A549 (cell line): ENCODE data around the gene PXYLP1. TPM values are rescaled to one million over a fixed set of nuclear protein-coding genes. Genes with fewer than 3 reads are reported as not detected.

Source experiments
- ATAC-seq, 2 experiments: fragments of 200-7000 bp in 1 of 2; fragments of >200 bp in 1 of 2; cut with Nextera tagmentation in 1 of 2; cut with Tn5 transposase in 1 of 2; 3 replicates each; pipeline versions ENCODE4 v1.8.0 to v1.9.1; 2018 to 2020; ENCODE audit warnings: mild to moderate bottlenecking in 1 of 2, moderate library complexity in 1 of 2
- CTCF ChIA-PET: fragments of 300-600 bp; sonication (Branson Sonifier 250); formaldehyde crosslinking; extraction: SDS; loops from one replicate; lab custom pipeline; 2021; ENCODE audit warnings: antibody characterized with exemption, inconsistent platforms; lab: Yijun Ruan, JAX
- POLR2A ChIA-PET: fragments of 350-600 bp; formaldehyde crosslinking; extraction: SDS; loops from one replicate; lab custom pipeline; 2021; ENCODE audit warnings: antibody characterized with exemption, inconsistent platforms; lab: Yijun Ruan, JAX
- DNase-seq, 2 experiments: peaks; one replicate each; pipeline versions ENCODE4 v3.0.0 to v3.0.0-alpha.2; 2011 to 2016; ENCODE audit warnings: low read depth in 1 of 2, low spot score in 1 of 2
- FAIRE-seq: peaks from 2 replicates; lab custom pipeline; 2011; peaks lifted over from hg19 to GRCh38; lab: Jason Lieb, UNC
- H3K27ac ChIP-seq, 2 experiments: fragments of >200 bp; sonication (Bioruptor Twin); formaldehyde crosslinking; 3 replicates each; pipeline ENCODE4 v1.5.1; 2016 to 2017
- H3K4me1 ChIP-seq: fragments of >200 bp; sonication (Bioruptor Twin); formaldehyde crosslinking; 3 replicates; pipeline ENCODE4 v1.6.1; 2016
- H3K4me2 ChIP-seq: fragments of >200 bp; sonication (Bioruptor Twin); formaldehyde crosslinking; 3 replicates; pipeline ENCODE4 v1.6.1; 2016
- H3K4me3 ChIP-seq: fragments of >200 bp; sonication (Bioruptor Twin); formaldehyde crosslinking; 3 replicates; pipeline ENCODE4 v1.5.1; 2016
- H3K9me3 ChIP-seq: fragments of >200 bp; sonication (Bioruptor Twin); formaldehyde crosslinking; 3 replicates; pipeline ENCODE4 v1.6.1; 2016
- ATOH8 ChIP-seq: fragments of 250-450 bp; sonication (Bioruptor Pico); IDR thresholded peaks from 2 replicates; pipeline ENCODE4 v1.5.0; 2020; ENCODE audit warnings: low read depth, mild to moderate bottlenecking, moderate library complexity
- BHLHE40 ChIP-seq: IDR thresholded peaks from 2 replicates; pipeline ENCODE4 v1.6.1; 2012; ENCODE audit warnings: low read depth, low read length, inconsistent platforms
- CBX2 ChIP-seq: fragments of 200-600 bp; sonication (generic); IDR thresholded peaks from 2 replicates; pipeline ENCODE4 v1.6.1; 2016; ENCODE audit warnings: low read depth, mild to moderate bottlenecking, borderline replicate concordance
- CBX8 ChIP-seq: fragments of 200-600 bp; sonication (generic); IDR thresholded peaks from 2 replicates; pipeline ENCODE4 v1.6.1; 2016
- CEBPB ChIP-seq, 2 experiments: fragments of >200 bp in 1 of 2; sonication (Bioruptor Twin) in 1 of 2; formaldehyde crosslinking in 1 of 2; IDR thresholded peaks; 2 replicates each; pipeline ENCODE4 v1.6.1; 2012 to 2016
- CHD2 ChIP-seq: fragments of 150-350 bp; IDR thresholded peaks from 2 replicates; pipeline ENCODE4 v1.6.1; 2014; ENCODE audit warnings: low read length; ENCODE audit not compliant: partially characterized antibody
- E2F6 ChIP-seq: IDR thresholded peaks from 2 replicates; pipeline ENCODE4 v1.6.1; 2012; ENCODE audit warnings: low read depth, borderline replicate concordance
- EHMT2 ChIP-seq: fragments of 200-600 bp; sonication (generic); IDR thresholded peaks from 2 replicates; pipeline ENCODE4 v1.6.1; 2016; ENCODE audit warnings: antibody characterized with exemption, low read depth, mild to moderate bottlenecking, moderate library complexity
- ELK1 ChIP-seq: fragments of 150-350 bp; IDR thresholded peaks from 2 replicates; pipeline ENCODE4 v1.6.1; 2014; ENCODE audit warnings: low read depth, mild to moderate bottlenecking, low read length
- ESRRA ChIP-seq: fragments of 150-350 bp; IDR thresholded peaks from 2 replicates; pipeline ENCODE4 v1.6.1; 2014; ENCODE audit warnings: mild to moderate bottlenecking, low read length, borderline replicate concordance
- FOXS1 ChIP-seq: fragments of 250-450 bp; sonication (Bioruptor Pico); IDR thresholded peaks from 2 replicates; pipeline ENCODE4 v1.5.0; 2020; ENCODE audit warnings: mild to moderate bottlenecking, moderate library complexity
- HDAC2 ChIP-seq: fragments of 200-600 bp; sonication (generic); IDR thresholded peaks from 2 replicates; pipeline ENCODE4 v1.6.1; 2016
- HES2 ChIP-seq: fragments of >200 bp; sonication (Bioruptor Twin); formaldehyde crosslinking; IDR thresholded peaks from 2 replicates; pipeline ENCODE4 v1.6.1; 2016
- MAX ChIP-seq: IDR thresholded peaks from 2 replicates; pipeline ENCODE4 v1.6.1; 2012
- MAZ ChIP-seq: fragments of 150-350 bp; IDR thresholded peaks from 2 replicates; pipeline ENCODE4 v1.6.1; 2014; ENCODE audit warnings: antibody characterized with exemption, low read depth, low read length, borderline replicate concordance
- PHF8 ChIP-seq: fragments of 200-600 bp; sonication (generic); IDR thresholded peaks from 2 replicates; pipeline ENCODE4 v1.6.1; 2016; ENCODE audit warnings: low read depth, mild to moderate bottlenecking, antibody characterized with exemption, moderate library complexity, borderline replicate concordance
- RAD21 ChIP-seq, 2 experiments: fragments of >200 bp in 1 of 2; sonication (Bioruptor Twin) in 1 of 2; formaldehyde crosslinking in 1 of 2; IDR thresholded peaks in 1 of 2; conservative IDR thresholded peaks in 1 of 2; 2 replicates in 1 of 2; 3 replicates in 1 of 2; pipeline ENCODE4 v1.6.1; 2012 to 2018; ENCODE audit warnings: inconsistent platforms in 1 of 2
- RCOR1 ChIP-seq: fragments of 150-350 bp; IDR thresholded peaks from 2 replicates; pipeline ENCODE4 v1.6.1; 2014; ENCODE audit warnings: antibody characterized with exemption, low read length, low read depth
- REST ChIP-seq: fragments of 200-600 bp; sonication (generic); IDR thresholded peaks from 2 replicates; pipeline ENCODE4 v1.6.1; 2016; ENCODE audit warnings: antibody characterized with exemption, mild to moderate bottlenecking, moderate library complexity
- RFX5 ChIP-seq: fragments of 450-650 bp; IDR thresholded peaks from 2 replicates; pipeline ENCODE4 v1.7.1; 2014; ENCODE audit warnings: antibody characterized with exemption, mild to moderate bottlenecking, moderate library complexity
- RNF2 ChIP-seq: fragments of 200-600 bp; sonication (generic); IDR thresholded peaks from 2 replicates; pipeline ENCODE4 v1.6.1; 2016; ENCODE audit warnings: low read depth, mild to moderate bottlenecking, antibody characterized with exemption, moderate library complexity, borderline replicate concordance
- TP53 ChIP-seq: fragments of 250-450 bp; sonication (Bioruptor Pico); IDR thresholded peaks from 2 replicates; pipeline ENCODE4 v1.5.0; 2021; ENCODE audit warnings: mild to moderate bottlenecking, moderate library complexity
- ZC3H11A ChIP-seq: fragments of 450-650 bp; IDR thresholded peaks from 2 replicates; pipeline ENCODE4 v1.6.1; 2014; ENCODE audit warnings: antibody characterized with exemption, mild to moderate bottlenecking
- ZNF302 ChIP-seq: fragments of 250-450 bp; sonication (Bioruptor Pico); IDR thresholded peaks from 2 replicates; pipeline ENCODE4 v1.9.0; 2021; ENCODE audit warnings: inconsistent platforms, mild to moderate bottlenecking, moderate library complexity
- ZSCAN20 ChIP-seq: fragments of 250-450 bp; sonication (Bioruptor Pico); IDR thresholded peaks from 2 replicates; pipeline ENCODE4 v1.8.0; 2022; ENCODE audit warnings: mild to moderate bottlenecking, moderate library complexity
- WGBS: methylation state at CpG from one replicate; pipeline ENCODE4 v1.1.6; 2017; ENCODE audit errors: missing lambda C conversion rate; 5-methylcytosine and 5-hydroxymethylcytosine counted together
- polyA plus RNA-seq, 4 experiments: library from polyadenylated mRNA; depleted of rRNA in 3 of 4; stranded (reverse); fragments of >200 nt; fragmentation: RNase III in 1 of 4; extraction: RNeasy Plus Mini Kit Qiagen cat#74134 plus additional on column Dnase treatment in 1 of 4; gene quantifications; 2 replicates in 3 of 4; 3 replicates in 1 of 4; pipeline ENCODE4 v1.2.3, GENCODE V29; 2011 to 2017

PXYLP1 gene
- polyA plus RNA-seq, 2 of the 4 experiments (the other 2 are of a cell fraction), result 8.0 to 11.7 TPM

GRCh38 chr3:141288336-141288990, 56.8 kb downstream of the PXYLP1 start:
- no peak for FAIRE-seq
- no peak for DNase-seq
- H3K4me3 ChIP-seq, result no peak overlapping the region
- ATAC-seq, result no peak
- TF ChIP-seq E2F6 (no peak), HES2 (no peak), CHD2 (no peak), TP53 (CRISPR knock-in tag) (no peak), ZNF302 (no peak), CBX2 (no peak)
- no peaks in the 10 kb centered on the region for H3K9me3 ChIP-seq
- no peak overlapping the region for H3K27ac ChIP-seq
- H3K4me2 ChIP-seq, result no peak overlapping the region
- CTCF ChIA-PET, result interaction anchor here (4.1 to 8.2 kb wide), 2 partner anchors 14 to 57 kb away, joined by 12 to 68 read pairs; partner anchors contain the start of gene PXYLP1
- H3K4me1 ChIP-seq, result no peaks in the 10 kb centered on the region
- POLR2A ChIA-PET, result no interaction called here
- 77% methylated on average over 7 of the region's 7 CpGs for WGBS

GRCh38 chr3:141289228-141289772, 57.7 kb downstream of the PXYLP1 start:
- no peak for FAIRE-seq
- 12% methylated on average over 2 of the region's 2 CpGs for WGBS
- Histone ChIP-seq H3K4me3 (no peak overlapping the region), H3K4me2 (no peak overlapping the region), H3K9me3 (no peaks in the 10 kb centered on the region), H3K4me1 (peaks cover 5% of the 10 kb centered on the region; the same call in 1 of the 3 replicates), H3K27ac (no peak overlapping the region)
- POLR2A ChIA-PET, result no interaction called here
- DNase-seq, result no peak
- TF ChIP-seq ESRRA (no peak), FOXS1 (no peak), REST (no peak), EHMT2 (no peak), RNF2 (no peak), PHF8 (no peak), RAD21 (conservative IDR thresholded peaks at IDR 0.05 in 1 of 2, IDR thresholded peaks at IDR 0.05 in 1 of 2) (no peak), RFX5 (no peak), HDAC2 (no peak), ZSCAN20 (no peak), CEBPB (IDR thresholded peaks at IDR 0.05) (no peak), ATOH8 (CRISPR knock-in tag) (no peak), ELK1 (no peak), BHLHE40 (no peak), MAX (no peak), MAZ (no peak), CBX8 (no peak), ZC3H11A (no peak), RCOR1 (no peak), HES2 (no peak)
- ATAC-seq, result no peak
- CTCF ChIA-PET, result interaction anchor here (8.2 kb wide), 1 partner anchor 14 kb away, joined by 68 read pairs; no protein-coding TSS in a partner anchor
